K562 (cell line): ENCODE measurements around the gene PLAAT5. TPM values are rescaled to one million over a fixed set of nuclear protein-coding genes. Genes with fewer than 3 reads are reported as not detected.

Experiments used
- ARID1B ChIP-seq: fragments of 450-650 bp; IDR thresholded peaks from 2 replicates; pipeline ENCODE4 v1.6.1; 2016; ENCODE audit warnings: antibody characterized with exemption, mild to moderate bottlenecking, inconsistent platforms
- IFI16 ChIP-seq: fragments of 250-450 bp; sonication (Bioruptor Pico); IDR thresholded peaks from 2 replicates; pipeline ENCODE4 v2.1.2; 2022; ENCODE audit warnings: mild to moderate bottlenecking, inconsistent platforms
- MAFG ChIP-seq: fragments of 450-650 bp; conservative IDR thresholded peaks from 2 replicates; pipeline ENCODE4 v1.6.1; 2016; ENCODE audit warnings: missing genetic modification characterization, missing compliant biosample characterization
- MGA ChIP-seq: fragments of 450-650 bp; IDR thresholded peaks from 2 replicates; pipeline ENCODE4 v1.6.1; 2016; ENCODE audit warnings: mild to moderate bottlenecking, moderate library complexity
- MLLT1 ChIP-seq, 2 experiments: fragments of 450-650 bp; IDR thresholded peaks; 2 replicates each; pipeline ENCODE4 v1.6.1; 2016
- PATZ1 ChIP-seq: fragments of 250-450 bp; sonication (Bioruptor Pico); IDR thresholded peaks from 2 replicates; pipeline ENCODE4 v1.5.0; 2020; ENCODE audit warnings: mild to moderate bottlenecking, borderline replicate concordance
- RFX7 ChIP-seq: fragments of 250-450 bp; sonication (Bioruptor Pico); IDR thresholded peaks from 2 replicates; pipeline ENCODE4 v1.5.1; 2021; ENCODE audit warnings: mild to moderate bottlenecking
- TCF3 ChIP-seq: sonication (generic); formaldehyde crosslinking; IDR thresholded peaks from 2 replicates; pipeline ENCODE4 v1.4.0; 2020; ENCODE audit warnings: mild to moderate bottlenecking, missing genetic modification reagents
- ZKSCAN8 ChIP-seq: fragments of 200-800 bp; sonication (Bioruptor generic); IDR thresholded peaks from 2 replicates; pipeline ENCODE4 v1.6.1; 2016; ENCODE audit warnings: missing genetic modification characterization, missing compliant biosample characterization
- ZNF133 ChIP-seq: fragments of 250-450 bp; sonication (Bioruptor Pico); IDR thresholded peaks from 2 replicates; pipeline ENCODE4 v1.4.0; 2020; ENCODE audit warnings: mild to moderate bottlenecking
- ZNF23 ChIP-seq: fragments of 250-450 bp; sonication (Bioruptor Pico); IDR thresholded peaks from 2 replicates; pipeline ENCODE4 v1.4.0; 2020; ENCODE audit warnings: mild to moderate bottlenecking
- ZNF79 ChIP-seq: fragments of 250-450 bp; sonication (Bioruptor Pico); IDR thresholded peaks from 2 replicates; pipeline ENCODE4 v1.4.0; 2020; ENCODE audit warnings: low read depth, mild to moderate bottlenecking, moderate library complexity
- polyA plus RNA-seq, 8 experiments: library from polyadenylated mRNA; depleted of rRNA in 4 of 8; stranded (reverse) in 5 of 8; unstranded in 3 of 8; fragments of >200 nt; fragmentation: Nextera tagmentation in 2 of 8; fragmentation: Illumina TruSeq in 1 of 8; extraction: Ambion mirVana in 2 of 8; extraction: Trizol in 1 of 8; gene quantifications; 2 replicates each; pipeline versions ENCODE4 v1.2.1 to v1.2.3, GENCODE V29; 2011 to 2014; ENCODE audit warnings: inconsistent platforms in 1 of 8, missing spikeins in 1 of 8
- total RNA-seq, 7 experiments: library from RNA; depleted of rRNA in 6 of 7; stranded (reverse); fragments of >200 nt in 6 of 7; fragmentation: Illumina TruSeq in 2 of 7; extraction: Trizol in 2 of 7; gene quantifications; 2 replicates each; pipeline versions ENCODE4 v1.2.1 to v1.2.3, GENCODE V29; 2011 to 2021; ENCODE audit warnings: low replicate concordance in 1 of 7

PLAAT5 gene
- total and polyA plus RNA-seq, 9 of the 15 experiments (the other 6 are each of a cell fraction or from before 2014, with no cell fraction given): not detected

GRCh38 chr11:63531074-63531792 is 40.3 kb upstream of the PLAAT5 start (continued):
- TF ChIP-seq PATZ1 (CRISPR knock-in tag) (peak; percentile 95; the same call in 1 of the 2 replicates), ZNF133 (CRISPR knock-in tag) (peak; percentile 93), TCF3 (CRISPR knock-in tag) (peak; percentile 24; the same call in 1 of the 2 replicates), MGA (0 out of 2 replicates have a peak, but pooled peaks have one; percentile 29), RFX7 (CRISPR knock-in tag) (peak; percentile 88), ARID1B (peak; percentile 37; the same call in 1 of the 2 replicates), IFI16 (CRISPR knock-in tag) (peak; percentile 88), ZKSCAN8 (peak; percentile 77; the same call in 1 of the 2 replicates), MAFG (tag) (0 out of 2 replicates have a peak, but pooled peaks have one; percentile 42), MLLT1 (IDR thresholded peaks at IDR 0.05) (0 out of 4 replicates have a peak, but pooled peaks of 1 of the 2 experiments have one; percentile 16), ZNF23 (CRISPR knock-in tag) (peak; percentile 80), ZNF79 (CRISPR knock-in tag) (peak; percentile 97)
